GM19099 (cell line): ENCODE data around the gene BLOC1S4.

Source experiments
- POLR2A ChIP-seq: IDR thresholded peaks from 3 replicates; pipeline ENCODE4 v1.6.1; 2011; ENCODE audit warnings: low read depth; ENCODE audit not compliant: insufficient read length; ENCODE audit errors: extremely low read depth

BLOC1S4 gene

DNA sequence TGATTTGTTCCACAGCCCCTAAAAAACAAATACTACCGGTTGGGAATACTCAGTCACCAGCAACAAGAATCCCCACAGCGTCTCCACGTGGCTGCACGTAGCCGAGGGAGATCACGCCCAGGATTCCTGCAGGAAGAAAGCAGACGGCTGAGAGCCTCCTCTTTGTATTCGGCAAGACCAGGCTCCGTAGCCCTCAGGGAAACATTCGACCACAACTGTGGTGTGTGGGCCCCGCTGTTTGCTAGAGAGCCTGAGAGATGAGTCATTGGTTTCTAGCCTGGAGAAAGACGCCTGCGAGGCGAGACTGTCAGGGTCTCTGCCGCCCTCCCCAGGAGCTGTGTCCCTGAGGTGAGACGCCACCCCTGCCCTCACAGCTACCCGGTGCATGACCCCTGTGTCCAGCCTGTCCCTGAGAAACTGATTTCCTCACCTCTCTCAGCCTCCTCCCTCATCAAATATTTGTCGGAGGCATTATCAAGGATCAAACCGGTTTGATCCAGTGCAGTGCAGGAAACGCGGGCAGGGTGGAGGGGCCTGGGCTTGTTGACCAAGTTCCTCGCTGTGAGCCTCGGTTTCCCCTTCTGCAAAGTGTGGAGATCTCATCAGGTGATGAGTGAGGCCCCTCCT lies 27.0 kb upstream of the BLOC1S4 start:
- TF ChIP-seq POLR2A = no peak

DNA sequence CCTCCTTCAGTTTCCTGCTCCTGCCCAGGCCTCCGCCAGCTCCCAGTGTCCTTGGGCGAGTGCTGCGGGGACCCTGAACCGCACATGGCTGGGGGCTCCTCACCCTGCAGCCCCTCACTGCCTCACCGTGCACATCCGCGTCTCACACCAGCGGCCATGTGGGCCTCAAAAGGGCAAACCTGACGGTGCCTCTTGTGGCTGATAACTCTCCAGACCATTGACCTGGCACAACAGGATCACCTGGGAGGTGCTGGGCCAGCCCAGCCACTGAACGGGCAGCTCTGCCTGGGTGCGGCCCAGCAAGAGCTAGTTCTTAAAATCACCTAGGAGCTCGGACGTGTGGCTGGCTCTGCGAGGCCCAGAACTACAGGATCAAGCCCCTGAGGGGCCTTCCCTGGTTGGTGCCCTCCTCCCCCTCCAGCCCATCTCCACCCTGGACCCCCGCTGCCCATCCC lies 26.4 kb upstream of the BLOC1S4 start:
- no peak for TF ChIP-seq POLR2A

GRCh38 chr4:6692379-6692778 lies 23.6 kb upstream of the BLOC1S4 start:
- no peak for TF ChIP-seq POLR2A

GRCh38 chr4:6692806-6693205 lies 23.2 kb upstream of the BLOC1S4 start:
- no peak for TF ChIP-seq POLR2A

GRCh38 chr4:6693231-6694176 lies 22.5 kb upstream of the BLOC1S4 start, which contains the start of gene S100P:
Gene S100P (plus strand): TSS chr4:6693878. CDS start chr4:6693933, 55 bp downstream.
- TF ChIP-seq POLR2A = no peak

DNA sequence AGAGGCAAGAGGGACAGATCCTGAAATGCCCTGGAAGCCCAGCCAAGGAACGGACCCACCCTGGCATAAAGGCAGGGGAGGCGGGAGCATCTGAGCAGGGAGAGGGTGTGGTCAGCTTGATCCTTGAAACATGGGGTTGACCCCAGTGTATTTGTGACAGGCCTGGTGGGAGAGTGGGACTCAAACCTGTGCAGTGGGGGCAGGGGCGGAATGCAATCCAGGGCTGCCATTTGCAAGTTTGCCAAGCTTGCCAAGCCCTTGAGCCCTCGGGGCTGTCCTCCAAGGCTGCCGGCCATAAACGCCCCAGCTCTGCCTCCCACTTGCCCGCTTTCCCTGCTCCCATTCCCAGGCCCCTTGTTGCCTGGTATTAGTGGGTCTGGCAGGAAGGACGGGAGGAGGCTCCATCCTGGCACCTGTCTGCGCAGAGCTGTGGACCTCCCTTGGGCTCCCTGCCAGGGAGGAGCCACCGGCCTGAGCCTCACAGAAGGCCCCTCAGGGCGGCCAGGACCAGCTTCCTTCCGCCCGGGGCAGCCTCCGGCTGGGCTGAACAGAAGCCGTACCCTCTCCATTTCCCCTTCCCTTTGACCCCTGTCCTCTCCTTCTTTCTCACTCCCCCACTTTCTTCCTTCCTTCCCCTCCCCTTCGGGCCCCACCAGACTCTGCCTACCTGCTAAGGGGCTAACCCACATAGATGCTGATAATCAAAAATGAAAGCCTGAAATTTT lies 21.6 kb upstream of the BLOC1S4 start:
- TF ChIP-seq POLR2A = no peak

- TF ChIP-seq POLR2A = no peak
These were observed 20.0 kb upstream of the BLOC1S4 start for GRCh38 chr4:6695660-6696610.

GRCh38 chr4:6696611-6697010 lies 19.4 kb upstream of the BLOC1S4 start:
- TF ChIP-seq POLR2A = no peak

- TF ChIP-seq POLR2A = no peak
These were observed 18.8 kb upstream of the BLOC1S4 start for GRCh38 chr4:6697131-6697530.

- TF ChIP-seq POLR2A = no peak
These were observed 16.6 kb upstream of the BLOC1S4 start for GRCh38 chr4:6699388-6699787.

DNA sequence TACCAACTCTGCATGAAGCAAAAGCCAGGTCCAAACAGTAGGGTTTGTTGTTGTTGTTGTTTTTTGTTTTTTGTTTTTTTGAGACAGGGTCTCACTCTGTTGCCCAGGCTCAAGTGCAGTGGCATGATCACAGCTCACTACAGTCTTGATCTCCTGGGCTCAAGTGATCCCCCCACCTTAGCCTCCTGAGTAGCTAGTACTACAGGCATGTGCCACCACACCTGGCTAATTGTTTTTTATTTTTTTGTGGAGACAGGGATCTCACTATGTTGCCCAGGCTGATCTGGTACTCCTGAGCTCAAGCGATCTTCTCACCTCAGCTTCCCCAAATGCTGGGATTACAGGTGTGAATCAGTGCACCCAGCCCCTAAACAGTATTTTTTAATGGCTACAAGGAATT lies 16.1 kb upstream of the BLOC1S4 start:
- no peak for TF ChIP-seq POLR2A

DNA sequence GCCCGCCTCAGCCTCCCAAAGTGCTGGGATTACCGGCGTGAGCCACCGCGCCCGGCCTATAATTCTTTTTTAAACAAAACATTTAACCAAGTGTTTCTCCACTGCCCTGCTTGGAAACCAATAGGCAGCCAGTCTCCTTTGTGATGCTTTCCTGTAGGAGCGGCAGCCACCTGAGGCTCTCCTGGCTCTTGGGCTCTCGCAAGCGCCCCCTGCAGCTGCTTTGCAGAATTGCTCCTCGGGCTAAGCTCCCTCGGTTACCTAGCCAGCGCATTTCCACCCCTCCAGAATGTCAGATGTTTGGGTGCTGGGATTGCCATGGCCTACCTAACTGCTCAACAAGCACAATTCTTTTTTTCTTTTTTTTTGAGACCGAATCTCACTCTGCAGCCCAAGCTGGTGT lies 14.6 kb upstream of the BLOC1S4 start:
- TF ChIP-seq POLR2A = no peak

DNA sequence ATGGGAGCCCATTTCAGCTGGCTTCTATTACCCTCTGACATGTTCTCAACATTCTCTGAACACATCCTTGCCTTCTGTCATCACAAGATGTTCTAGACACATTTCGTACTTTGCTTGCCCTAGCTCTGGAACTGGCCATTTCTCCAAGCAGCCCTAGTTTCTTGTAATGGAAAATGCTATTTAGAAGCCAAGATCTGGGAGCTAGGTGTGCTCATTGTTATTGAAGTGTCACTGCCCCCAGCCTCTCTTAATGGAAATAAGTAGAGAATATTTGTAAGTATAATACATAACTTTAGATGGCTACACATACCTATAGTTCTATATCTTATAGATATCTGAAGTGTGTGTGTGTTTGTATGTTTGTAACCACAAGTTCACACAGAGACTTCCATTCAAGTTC lies 13.2 kb upstream of the BLOC1S4 start:
- TF ChIP-seq POLR2A = no peak

- TF ChIP-seq POLR2A = no peak
These were observed 12.2 kb upstream of the BLOC1S4 start for GRCh38 chr4:6703786-6704185.
